HG03280 (cell line): Measurements from ENCODE around the gene TBC1D19.
"Not testable (repeated sequence)": the region's sequence is repeated elsewhere in the genome, so short reads cannot be mapped to it uniquely, and the experiment has no call there.

Experiments used
- ATAC-seq: cut with Tn5 transposase; IDR thresholded peaks from one replicate; pipeline ENCODE4 v1.9.1; 2021; ENCODE audit warnings: mild to moderate bottlenecking, moderate library complexity; ENCODE audit not compliant: unreplicated experiment

The TBC1D19 gene

DNA sequence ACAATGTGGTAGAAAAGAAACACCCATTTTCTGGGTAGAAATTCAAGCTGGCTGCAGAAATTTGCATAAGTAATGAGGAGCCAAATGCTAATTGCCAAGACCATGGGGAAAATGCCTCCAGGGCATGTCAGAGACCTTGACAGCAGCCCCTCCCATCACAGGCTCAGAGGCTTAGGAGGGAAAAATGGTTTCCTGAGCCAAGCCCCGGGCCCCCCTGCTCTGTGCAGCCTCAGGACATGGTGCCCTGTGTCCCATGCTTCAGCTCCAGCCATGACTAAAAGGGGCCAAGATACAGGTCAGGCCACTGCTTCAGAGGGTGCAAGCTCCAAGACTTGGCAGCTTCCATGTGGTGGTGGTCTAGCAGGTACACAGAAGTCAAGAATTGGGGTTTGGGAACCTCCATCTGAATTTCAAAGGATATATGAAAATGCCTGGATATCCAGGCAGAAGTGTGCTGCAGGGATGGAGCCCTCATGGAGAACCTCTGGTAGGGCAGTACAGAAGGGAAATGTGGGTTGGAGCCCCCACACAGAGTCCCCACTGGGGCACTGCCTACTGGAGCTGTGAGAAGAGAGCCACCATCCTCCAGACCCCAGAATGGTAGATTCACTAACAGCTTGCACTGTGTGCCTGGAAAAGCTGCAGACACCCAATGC lies 95.3 kb downstream of the TBC1D19 start:
- not testable (repeated sequence) for ATAC-seq

DNA sequence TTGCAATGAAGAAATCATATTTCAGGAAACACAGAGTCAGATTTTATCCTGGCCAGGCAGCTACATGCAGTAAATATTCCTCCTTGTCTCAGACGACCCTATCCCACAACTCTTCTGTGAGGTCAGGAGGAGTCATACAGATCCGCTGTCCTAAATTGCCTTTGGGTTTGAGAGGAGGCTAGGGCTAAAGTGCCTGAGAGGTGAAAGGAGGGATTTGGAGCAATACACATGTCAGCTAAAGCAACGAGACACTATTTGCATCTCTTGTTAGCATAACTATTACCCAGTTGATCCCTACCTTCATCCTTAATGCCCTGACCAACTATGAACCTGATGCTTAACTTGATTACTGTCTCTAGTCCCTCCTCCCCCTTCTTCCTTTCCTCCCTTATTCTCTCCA lies 98.6 kb downstream of the TBC1D19 start:
- ATAC-seq, result no peak

DNA sequence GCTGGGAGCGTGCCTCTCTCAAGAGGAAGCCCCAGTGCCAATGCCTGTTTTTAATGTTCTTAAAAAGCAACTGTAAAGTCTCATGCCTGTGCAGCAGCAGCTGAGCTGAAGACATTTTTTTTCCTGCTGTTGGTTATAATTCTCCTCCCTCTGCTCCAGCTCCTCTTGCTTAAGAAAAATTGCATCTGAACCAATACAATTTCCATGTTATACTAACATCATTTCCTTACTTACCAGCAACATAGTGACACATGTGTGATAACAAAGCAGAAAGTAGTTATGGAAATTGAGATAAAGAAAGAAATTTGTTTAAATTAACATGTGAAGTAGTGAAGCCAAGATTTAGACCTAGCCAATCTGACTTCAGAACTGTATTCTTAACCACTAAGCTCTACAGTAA lies 101.4 kb downstream of the TBC1D19 start:
- no peak for ATAC-seq

DNA sequence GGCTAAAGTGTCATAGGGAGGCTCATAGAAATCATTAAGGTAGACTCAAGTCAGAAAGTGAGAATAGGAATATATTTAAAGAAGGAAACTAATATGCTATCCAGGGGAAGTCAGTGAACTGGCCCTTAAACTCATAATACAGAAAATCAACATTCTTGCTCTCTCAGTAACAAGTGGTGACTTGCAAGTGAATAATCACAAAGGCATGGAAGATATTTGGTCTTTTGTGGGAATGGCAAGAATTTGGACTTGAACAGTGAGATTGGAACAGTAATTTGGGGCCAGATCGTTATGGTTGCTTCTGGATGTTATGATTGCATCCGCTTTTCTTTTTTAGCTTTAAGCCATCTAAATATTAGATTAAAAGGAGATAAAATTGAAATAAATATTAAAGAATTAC lies 103.8 kb downstream of the TBC1D19 start:
- ATAC-seq, result no peak

DNA sequence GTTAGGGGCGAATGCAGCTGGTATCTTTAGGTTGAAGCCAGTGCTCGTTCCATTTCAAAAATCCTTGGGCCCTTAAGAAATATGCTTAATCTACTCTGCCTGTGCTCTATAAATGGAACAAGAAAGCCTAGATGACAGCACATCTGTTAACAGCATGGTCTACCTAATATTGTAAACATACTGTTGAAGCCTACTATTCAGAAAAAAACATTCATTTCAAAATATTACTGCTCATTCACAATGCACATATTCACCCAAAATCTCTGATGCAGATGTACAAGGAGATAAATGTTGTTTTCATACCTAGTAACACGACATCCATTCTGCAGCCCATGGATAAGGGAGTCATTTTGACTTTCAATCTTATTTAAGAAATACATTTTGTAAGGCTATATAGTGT lies 106.6 kb downstream of the TBC1D19 start:
- ATAC-seq, result no peak

DNA sequence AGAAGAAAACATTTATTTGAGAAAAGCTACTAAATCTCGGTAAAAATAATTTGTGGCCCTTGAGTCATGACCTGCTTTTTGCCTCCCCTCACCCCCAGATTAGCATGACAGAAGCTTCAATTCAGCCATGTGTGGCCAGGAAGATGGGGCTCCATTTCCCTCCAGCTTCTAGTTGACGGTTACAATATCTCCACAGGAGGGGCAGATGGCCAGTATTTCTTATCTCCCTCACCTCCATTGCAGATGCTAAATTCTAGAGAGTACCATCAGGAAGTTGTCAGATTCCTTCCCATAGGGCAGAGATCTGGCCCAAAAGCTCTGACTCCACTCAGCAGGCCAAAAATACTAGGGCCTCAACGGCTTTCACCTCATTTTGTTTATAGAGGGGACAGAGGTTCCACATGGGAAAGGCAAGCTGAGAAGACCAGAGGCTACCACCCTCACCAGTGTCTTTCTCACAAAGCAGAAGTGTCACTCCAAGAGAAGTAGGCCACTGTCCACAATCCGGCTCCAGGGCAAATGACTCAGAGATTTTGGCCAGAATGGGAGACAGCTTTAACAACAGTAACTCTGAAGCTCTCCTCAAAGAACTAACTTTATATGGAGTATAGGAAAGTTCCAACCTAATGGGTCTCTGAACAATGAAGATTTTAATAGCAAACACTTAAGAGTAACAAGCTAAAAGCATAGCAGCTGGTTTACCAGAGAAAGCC lies 108.3 kb downstream of the TBC1D19 start:
- no peak for ATAC-seq

DNA sequence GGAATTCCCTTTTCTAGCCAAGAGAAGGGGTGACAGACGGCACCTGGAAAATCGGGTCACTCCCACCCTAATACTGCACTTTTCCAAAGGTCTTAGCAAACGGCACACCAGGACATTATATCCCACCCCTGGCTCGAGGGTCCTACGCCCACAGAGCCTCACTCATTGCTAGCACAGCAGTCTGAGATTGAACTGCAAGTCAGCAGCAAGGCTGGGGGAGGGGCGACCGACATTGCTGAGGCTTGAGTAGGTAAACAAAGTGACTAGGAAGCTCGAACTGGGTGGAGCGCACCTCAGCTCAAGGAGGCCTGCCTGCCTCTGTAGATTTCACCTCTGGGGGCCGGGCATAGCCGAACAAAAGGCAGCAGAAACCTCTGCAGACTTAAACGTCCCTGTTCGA lies 110.2 kb downstream of the TBC1D19 start:
- ATAC-seq, result not testable (repeated sequence)

DNA sequence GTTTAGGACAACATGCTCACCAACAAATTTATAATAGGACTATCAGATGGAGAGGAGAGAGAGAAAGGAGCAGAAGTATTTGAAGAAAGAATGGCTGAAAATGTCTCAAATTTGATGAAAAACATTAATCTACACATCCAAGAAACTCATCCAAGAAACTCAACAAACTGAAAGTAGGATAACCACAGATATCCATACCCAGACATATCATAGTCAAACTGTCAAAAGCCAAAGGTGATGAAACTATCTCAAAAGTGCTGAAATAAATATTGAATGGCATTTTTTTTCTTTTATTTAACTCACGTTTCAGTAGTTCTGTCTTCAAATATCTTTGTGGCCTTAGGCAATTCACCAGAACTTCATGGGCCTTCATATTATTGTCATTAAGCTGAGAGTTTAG lies 116.2 kb downstream of the TBC1D19 start:
- ATAC-seq, result no peak

DNA sequence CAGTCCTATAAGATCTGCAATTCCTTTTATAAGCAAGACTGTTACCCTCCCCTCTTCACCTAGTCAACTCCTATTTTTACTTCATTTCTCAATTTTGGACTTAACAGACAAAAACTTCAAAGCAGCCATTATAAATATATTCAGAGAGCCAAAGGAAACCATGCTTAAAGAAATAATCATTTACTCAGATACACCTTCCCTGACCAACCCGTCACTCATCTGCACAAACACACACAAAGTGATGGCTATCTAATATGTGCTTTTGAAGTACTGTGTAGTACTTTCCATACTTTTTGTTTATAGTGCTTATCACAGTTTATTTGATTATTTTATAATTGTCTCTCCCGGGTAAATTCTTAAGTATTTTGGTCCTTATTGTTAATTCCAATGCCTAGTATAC lies 117.2 kb downstream of the TBC1D19 start:
- ATAC-seq, result no peak

DNA sequence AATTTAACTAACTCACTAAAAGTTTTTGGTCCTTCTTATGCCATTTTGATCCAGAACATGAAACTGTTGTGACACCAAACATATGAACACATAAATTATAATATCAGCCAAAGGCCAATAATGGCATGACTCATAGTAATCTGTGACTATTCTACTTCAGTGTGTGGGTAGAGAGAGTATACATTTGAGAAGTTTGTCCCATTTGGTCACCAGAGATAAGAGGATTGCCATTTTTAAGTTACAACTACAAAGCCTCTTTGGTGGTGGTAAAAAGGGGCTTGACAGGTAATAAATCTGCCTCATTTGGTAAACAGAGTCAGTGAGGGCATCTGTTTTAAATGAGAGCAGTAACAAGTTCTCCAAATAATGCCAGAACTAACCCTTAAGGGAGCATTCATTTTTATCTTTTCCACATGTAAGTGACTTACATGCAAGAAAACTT lies 117.9 kb downstream of the TBC1D19 start:
- ATAC-seq, result no peak

DNA sequence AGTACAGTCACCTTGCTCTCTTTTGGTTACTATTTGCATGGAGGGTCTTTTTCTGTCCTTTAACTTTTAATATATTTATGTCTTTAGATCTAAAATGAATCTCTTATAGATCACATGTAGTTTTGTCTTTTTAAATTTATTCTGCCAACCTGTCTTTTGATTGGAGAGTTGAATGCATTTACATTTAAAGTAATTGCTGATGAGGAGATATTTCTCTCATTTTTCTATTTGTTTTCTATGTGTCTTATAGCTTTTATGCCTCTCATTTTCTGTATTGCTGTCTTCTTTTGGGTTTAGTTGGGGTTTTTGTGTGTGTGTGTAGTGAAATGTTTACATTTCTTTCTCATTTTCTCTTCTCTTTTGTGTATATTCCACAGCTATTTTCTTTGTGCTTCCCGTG lies 123.5 kb downstream of the TBC1D19 start:
- no peak for ATAC-seq

DNA sequence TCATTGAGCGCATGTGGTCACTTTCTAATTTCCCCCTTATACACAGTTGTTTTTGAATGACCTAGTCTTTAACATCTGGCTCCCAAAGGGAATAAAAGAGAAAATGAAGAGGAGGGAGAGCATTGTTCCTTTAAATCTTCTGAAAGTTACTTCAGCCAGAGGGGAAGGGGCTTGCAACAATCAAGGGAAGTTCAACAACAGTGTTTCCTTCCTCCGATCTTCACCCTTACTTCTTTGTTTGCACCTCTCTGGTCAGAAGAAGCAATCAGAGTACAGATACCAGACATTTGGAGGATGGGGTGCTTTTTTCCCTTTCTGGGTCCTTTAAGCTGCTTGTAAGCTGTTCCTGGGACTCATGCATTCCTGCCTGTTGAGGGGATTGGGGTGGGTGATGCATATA lies 125.4 kb downstream of the TBC1D19 start:
- no peak for ATAC-seq

DNA sequence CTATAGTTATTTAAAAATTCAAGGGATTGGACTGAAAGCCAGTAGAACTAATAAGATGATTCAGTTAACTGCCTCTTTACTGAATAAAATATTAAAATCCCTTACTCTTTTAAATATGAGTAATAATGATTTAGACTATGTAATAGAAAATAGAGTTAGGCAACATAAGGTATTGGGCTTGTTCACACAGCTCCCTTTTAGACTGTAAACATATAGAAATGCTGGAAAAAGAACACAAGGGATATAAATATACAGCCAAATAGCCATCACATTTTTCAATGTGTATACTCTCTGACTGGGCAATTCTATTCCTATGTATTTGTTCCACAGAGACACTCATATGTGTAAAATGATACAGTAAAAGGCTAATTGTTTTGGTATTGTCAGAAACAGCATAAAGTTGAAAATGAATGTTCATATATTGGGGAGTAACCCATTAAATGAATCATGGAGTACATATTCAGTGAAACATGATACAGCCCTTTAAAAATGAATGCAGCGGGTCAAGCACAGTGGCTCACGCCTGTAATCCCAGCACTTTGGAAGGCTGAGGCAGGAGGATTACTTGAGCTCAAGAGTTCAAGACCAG lies 129.8 kb downstream of the TBC1D19 start:
- ATAC-seq, result no peak

DNA sequence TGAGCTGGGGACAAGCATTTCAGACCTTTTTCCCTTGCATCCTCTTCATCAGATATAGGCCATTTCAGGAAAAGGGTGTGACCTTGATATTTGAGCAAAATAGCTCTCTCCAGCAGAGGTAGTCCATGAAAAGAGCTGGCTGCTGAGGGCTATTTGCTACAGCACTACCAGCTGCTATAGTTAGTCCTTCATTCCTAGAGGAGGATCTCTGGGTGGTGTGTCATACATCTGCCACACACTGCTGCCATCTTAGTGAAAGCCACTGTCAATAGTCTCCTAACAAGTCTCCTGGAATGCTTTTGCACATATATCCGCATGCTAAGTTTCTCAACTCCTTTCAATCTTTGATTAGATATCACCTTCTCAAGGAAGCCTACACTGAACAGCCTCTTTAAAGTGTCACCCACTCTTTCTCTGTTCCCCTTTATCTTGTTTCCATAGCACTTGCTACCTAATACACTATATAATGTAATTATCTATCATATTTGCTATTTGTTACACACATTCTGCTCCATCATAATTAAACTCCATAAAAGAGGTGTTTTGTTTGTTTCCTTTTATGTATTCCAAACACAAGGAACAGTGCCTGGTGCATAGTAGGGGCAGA lies 131.9 kb downstream of the TBC1D19 start:
- ATAC-seq, result no peak

DNA sequence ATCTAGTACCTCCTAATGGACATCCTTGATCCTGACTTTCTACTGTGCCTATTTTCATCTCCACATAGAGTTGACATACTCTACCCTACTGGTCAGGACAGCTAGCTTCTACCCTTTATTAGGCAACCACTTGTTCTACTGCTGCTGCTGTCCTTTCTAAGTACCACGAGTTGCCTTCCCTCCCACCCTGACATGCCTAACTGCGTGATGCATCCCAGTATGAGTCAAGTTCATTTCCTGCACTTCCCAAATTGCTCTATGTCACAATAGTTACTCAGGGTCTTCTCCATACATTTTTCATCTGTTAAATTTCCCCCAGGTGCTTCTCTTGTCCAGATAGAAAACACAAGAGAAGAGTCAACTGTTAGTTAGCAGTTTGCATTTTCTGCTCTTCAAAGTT lies 133.4 kb downstream of the TBC1D19 start:
- no peak for ATAC-seq

DNA sequence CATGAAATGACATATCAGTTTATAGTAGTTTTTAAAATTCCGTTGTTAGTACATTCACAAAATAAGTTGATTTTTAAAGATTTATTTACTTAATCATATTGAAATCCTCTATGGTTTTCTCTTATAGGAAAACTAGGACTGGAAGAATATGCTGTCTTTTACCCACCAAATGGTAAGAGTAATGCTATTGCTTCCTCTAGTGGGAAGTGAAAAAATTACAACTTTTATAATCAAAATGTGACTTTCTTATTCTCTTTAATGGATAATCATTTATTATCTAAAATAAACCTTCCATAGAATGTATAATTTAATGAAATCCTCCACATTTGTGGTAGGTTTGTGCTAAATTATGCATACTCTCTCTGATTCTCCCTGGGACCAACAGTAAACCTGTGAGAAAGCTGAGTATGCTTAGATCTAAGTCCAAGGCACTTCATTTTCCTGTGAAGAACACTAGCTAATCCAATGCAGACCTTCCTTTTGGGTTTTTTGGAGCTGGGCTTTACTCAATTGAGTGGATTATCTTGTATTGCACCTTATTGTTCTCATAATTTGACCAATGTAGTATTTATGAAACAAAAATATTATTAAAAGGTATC lies 136.2 kb downstream of the TBC1D19 start:
- ATAC-seq, result no peak

DNA sequence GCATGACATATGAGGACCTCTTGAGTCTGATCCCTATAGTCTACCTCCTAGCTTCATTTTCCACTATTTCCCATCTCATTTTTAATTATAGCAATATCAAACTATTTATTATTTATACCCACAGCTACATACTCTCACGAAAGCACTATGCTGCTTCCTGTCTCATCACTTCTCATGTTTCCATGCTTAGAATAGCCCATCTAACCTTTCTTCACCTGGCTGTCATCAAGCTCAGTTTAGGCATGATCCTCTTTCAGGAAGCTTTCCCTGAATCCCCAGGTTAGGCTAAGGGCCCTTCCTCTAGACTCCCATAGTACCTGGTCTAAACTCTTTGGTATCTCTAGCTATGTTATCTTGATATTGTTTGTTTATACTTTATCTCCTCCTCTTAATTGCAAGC lies 137.8 kb downstream of the TBC1D19 start:
- no peak for ATAC-seq

DNA sequence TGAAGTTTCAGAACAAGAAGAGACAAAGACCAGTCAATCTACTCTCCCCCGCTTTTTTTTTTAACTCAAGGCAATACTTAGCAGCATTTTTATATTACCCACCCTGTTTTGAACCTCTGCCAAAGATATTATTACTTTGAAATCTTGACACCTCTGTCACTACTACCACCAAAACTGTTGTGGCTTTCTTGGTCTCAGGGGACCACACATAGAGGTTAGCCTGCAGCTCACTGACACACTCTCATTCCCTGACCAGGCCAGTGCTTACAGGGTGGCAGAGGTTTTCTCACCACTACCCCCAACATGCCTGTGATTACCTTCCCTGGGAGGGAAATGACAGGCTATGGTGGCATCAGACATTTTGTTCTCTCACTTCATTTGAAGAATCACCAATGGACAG lies 139.3 kb downstream of the TBC1D19 start:
- ATAC-seq, result peak; percentile 73

DNA sequence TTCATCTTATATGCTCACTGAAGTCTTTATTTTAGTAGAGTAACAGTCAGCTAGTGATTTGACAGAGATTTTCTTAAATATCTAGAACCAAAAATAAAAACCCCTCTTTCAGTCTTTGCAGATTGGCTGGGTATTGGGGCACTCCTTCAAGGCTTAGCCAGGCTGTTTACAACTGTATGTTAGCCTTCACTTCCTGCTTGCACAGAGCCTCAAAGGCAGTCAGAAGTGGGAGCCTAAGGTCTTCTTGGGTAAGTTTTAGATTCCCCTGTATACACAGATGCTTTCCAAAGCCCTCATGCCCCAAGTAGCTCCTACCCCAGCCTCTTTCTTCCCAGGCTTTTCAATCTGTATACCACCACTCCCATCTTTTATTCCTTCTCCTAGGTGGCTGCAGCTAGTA lies 140.7 kb downstream of the TBC1D19 start:
- ATAC-seq, result no peak

DNA sequence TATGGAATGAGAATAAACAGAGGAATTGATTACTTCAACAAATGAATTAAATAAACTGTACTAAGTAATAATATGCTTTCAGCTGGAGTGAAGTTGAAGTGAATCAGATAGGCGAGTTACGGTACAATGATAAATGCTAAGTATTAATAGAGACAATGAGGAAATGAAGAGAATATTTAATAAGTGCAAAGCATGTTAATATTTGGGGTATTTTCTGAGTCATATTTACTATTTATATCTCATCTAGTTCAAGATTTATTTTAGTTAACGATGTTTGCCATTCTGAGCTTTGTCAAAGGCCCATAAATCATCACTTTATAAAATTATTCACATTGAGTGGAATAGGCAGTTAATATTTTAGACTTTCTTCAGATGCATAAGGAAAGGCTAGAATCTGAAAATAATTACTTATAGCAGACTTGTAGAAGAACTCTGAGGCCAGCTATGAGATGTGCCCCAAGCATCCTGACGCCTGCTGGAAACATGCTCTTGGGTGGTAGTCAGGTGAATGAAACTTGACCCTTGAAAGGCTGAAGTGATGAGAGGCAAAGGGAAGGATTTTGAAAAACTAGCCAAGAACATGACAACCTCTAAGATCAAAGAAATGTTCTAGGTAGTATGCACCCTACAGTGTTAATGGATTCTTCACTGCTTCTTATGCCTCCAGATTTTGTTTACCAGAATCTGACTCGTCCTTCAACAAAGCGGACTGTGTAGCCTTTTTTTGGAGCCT lies 142.9 kb downstream of the TBC1D19 start:
- no peak for ATAC-seq

DNA sequence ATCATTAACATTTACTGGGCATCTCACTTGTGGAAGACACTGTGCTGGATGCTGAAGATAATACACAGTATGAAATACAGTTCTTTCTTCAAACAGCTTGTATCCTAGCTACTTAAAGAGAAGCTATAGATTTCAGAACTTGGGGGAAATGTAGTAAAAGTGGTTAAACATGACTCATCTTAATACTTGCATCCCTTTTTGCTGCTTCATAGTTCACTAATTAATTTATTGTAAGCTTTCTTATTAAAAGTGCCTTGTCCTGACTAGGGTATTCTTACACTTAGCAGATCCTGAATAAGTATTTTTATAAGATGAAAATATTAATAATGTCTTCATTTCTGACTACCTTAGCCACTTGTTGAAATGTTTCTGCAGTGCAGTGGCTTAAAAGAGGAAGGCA lies 144.0 kb downstream of the TBC1D19 start:
- ATAC-seq, result no peak
